ENCODE data around the gene APOL4. TPM values are rescaled to one million over a fixed set of nuclear protein-coding genes. Genes with fewer than 3 reads are reported as not detected.

The APOL4 gene
- total RNA-seq, 2 experiments from 2014 or later, result 5.7 to 6.5 TPM

GRCh38 chr22:36227396-36227795 lies 25.8 kb upstream of the APOL4 start:
- POLR2A ChIA-PET, result interaction anchor here (1.2 to 3.8 kb wide), 2 partner anchors 11 to 22 kb away, joined by 3 to 15 read pairs; partner anchors contain the start of gene APOL2

GRCh38 chr22:36226189-36226588 lies 24.6 kb upstream of the APOL4 start:
- peaks cover 26% of the 10 kb centered on the region for H3K36me3 Mint-ChIP-seq
- POLR2A ChIA-PET, result interaction anchor here (1.1 to 3.8 kb wide), 3 partner anchors 12 to 27 kb away, joined by 3 to 15 read pairs (median 3); partner anchors contain the start of gene APOL2

More at GRCh38 chr22:36227396-36227795, 25.8 kb upstream of the APOL4 start:
- H3K27ac Mint-ChIP-seq, result peak overlapping the region; percentile 47
- H3K4me1 Mint-ChIP-seq, result peaks cover 12% of the 10 kb centered on the region
- ATAC-seq (ENCODE audit: low read depth), result peak; percentile 64
- no peaks in the 10 kb centered on the region for H3K27me3 Mint-ChIP-seq
- no peak for DNase-seq
- peaks cover 32% of the 10 kb centered on the region for H3K36me3 Mint-ChIP-seq
- no peak overlapping the region for H3K4me3 Mint-ChIP-seq
- no peaks in the 10 kb centered on the region for H3K9me3 Mint-ChIP-seq

GRCh38 chr22:36225333-36225922 lies 23.8 kb upstream of the APOL4 start:
- peaks cover 5% of the 10 kb centered on the region for H3K27me3 Mint-ChIP-seq
- H3K27ac Mint-ChIP-seq, result no peak overlapping the region
- H3K4me3 Mint-ChIP-seq, result no peak overlapping the region
- H3K9me3 Mint-ChIP-seq, result no peaks in the 10 kb centered on the region
- POLR2A ChIA-PET, result interaction anchor here (0.5 to 3.8 kb wide), 2 partner anchors 13 to 795 kb away, joined by 3 to 15 read pairs; partner anchors contain the start of gene APOL2
- DNase-seq, result no peak
- ATAC-seq (ENCODE audit: low read depth), result no peak
- peaks cover 26% of the 10 kb centered on the region for H3K36me3 Mint-ChIP-seq
- H3K4me1 Mint-ChIP-seq, result peaks cover 11% of the 10 kb centered on the region

More at GRCh38 chr22:36226189-36226588, 24.6 kb upstream of the APOL4 start:
- Mint-ChIP-seq H3K27me3 (no peaks in the 10 kb centered on the region), H3K27ac (no peak overlapping the region), H3K4me1 (peaks cover 11% of the 10 kb centered on the region), H3K4me3 (no peak overlapping the region), H3K9me3 (no peaks in the 10 kb centered on the region)
- DNase-seq, result no peak
- ATAC-seq (ENCODE audit: low read depth), result no peak

- Mint-ChIP-seq H3K27ac (no peak overlapping the region), H3K36me3 (peaks cover 23% of the 10 kb centered on the region), H3K4me1 (peaks cover 11% of the 10 kb centered on the region), H3K9me3 (no peaks in the 10 kb centered on the region), H3K4me3 (no peak overlapping the region), H3K27me3 (peaks cover 11% of the 10 kb centered on the region)
- no peak for DNase-seq
- POLR2A ChIA-PET, result interaction anchor here (3.8 kb wide), 1 partner anchor 14 kb away, joined by 15 read pairs; the partner anchor contains the start of gene APOL2
- ATAC-seq (ENCODE audit: low read depth), result no peak
Observed at GRCh38 chr22:36224245-36224644, 22.6 kb upstream of the APOL4 start.

- Mint-ChIP-seq H3K4me1 (peaks cover 11% of the 10 kb centered on the region), H3K4me3 (no peak overlapping the region), H3K27me3 (peaks cover 19% of the 10 kb centered on the region), H3K27ac (no peak overlapping the region), H3K36me3 (peaks cover 19% of the 10 kb centered on the region), H3K9me3 (no peaks in the 10 kb centered on the region)
- ATAC-seq (ENCODE audit: low read depth), result no peak
- POLR2A ChIA-PET, result no interaction called here
- no peak for DNase-seq
Observed at GRCh38 chr22:36223504-36223903, 21.9 kb upstream of the APOL4 start.

GRCh38 chr22:36222887-36223450 lies 21.4 kb upstream of the APOL4 start:
- Mint-ChIP-seq H3K36me3 (peaks cover 16% of the 10 kb centered on the region), H3K4me3 (no peak overlapping the region), H3K27ac (no peak overlapping the region), H3K4me1 (peaks cover 8% of the 10 kb centered on the region), H3K9me3 (no peaks in the 10 kb centered on the region), H3K27me3 (peaks cover 24% of the 10 kb centered on the region)
- POLR2A ChIA-PET, result no interaction called here
- DNase-seq (no peak), ATAC-seq (ENCODE audit: low read depth) (no peak)

GRCh38 chr22:36221799-36222751 lies 20.5 kb upstream of the APOL4 start:
- POLR2A ChIA-PET, result no interaction called here
- peak overlapping the region; percentile 54 for H3K4me3 Mint-ChIP-seq
- peaks cover 10% of the 10 kb centered on the region for H3K36me3 Mint-ChIP-seq
- ATAC-seq (ENCODE audit: low read depth) (peak; percentile 86), DNase-seq (peak; percentile 59)
- peaks cover 2% of the 10 kb centered on the region for H3K4me1 Mint-ChIP-seq
- H3K27ac Mint-ChIP-seq, result peak overlapping the region; percentile 9
- no peaks in the 10 kb centered on the region for H3K9me3 Mint-ChIP-seq
- H3K27me3 Mint-ChIP-seq, result peaks cover 31% of the 10 kb centered on the region

GRCh38 chr22:36220451-36220921 lies 18.9 kb upstream of the APOL4 start:
- Mint-ChIP-seq H3K4me3 (no peak overlapping the region), H3K9me3 (no peaks in the 10 kb centered on the region), H3K27me3 (peaks cover 42% of the 10 kb centered on the region), H3K36me3 (peaks cover 2% of the 10 kb centered on the region), H3K4me1 (peaks cover 2% of the 10 kb centered on the region), H3K27ac (no peak overlapping the region)
- POLR2A ChIA-PET, result no interaction called here
- DNase-seq (no peak), ATAC-seq (ENCODE audit: low read depth) (no peak)

- Mint-ChIP-seq H3K27me3 (peaks cover 49% of the 10 kb centered on the region), H3K27ac (no peak overlapping the region), H3K4me1 (peaks cover 2% of the 10 kb centered on the region), H3K36me3 (no peaks in the 10 kb centered on the region), H3K9me3 (no peaks in the 10 kb centered on the region), H3K4me3 (no peak overlapping the region)
- ATAC-seq (ENCODE audit: low read depth) (no peak), DNase-seq (no peak)
- POLR2A ChIA-PET, result no interaction called here
Observed at GRCh38 chr22:36218648-36219193, 17.1 kb upstream of the APOL4 start.

- POLR2A ChIA-PET, result no interaction called here
- DNase-seq (no peak), ATAC-seq (ENCODE audit: low read depth) (no peak)
- Mint-ChIP-seq H3K9me3 (no peaks in the 10 kb centered on the region), H3K4me1 (peaks cover 10% of the 10 kb centered on the region), H3K27ac (no peak overlapping the region), H3K27me3 (peaks cover 58% of the 10 kb centered on the region), H3K36me3 (peaks cover 2% of the 10 kb centered on the region), H3K4me3 (no peak overlapping the region)
Observed at GRCh38 chr22:36215981-36216380, 14.4 kb upstream of the APOL4 start.

GRCh38 chr22:36213586-36213985 lies 12.0 kb upstream of the APOL4 start:
- DNase-seq (no peak), ATAC-seq (ENCODE audit: low read depth) (no peak)
- H3K36me3 Mint-ChIP-seq, result peaks cover 8% of the 10 kb centered on the region
- H3K4me3 Mint-ChIP-seq, result no peak overlapping the region
- H3K9me3 Mint-ChIP-seq, result peaks cover 7% of the 10 kb centered on the region
- no peak overlapping the region for H3K27ac Mint-ChIP-seq
- H3K4me1 Mint-ChIP-seq, result peaks cover 21% of the 10 kb centered on the region
- POLR2A ChIA-PET, result no interaction called here
- peaks cover 40% of the 10 kb centered on the region for H3K27me3 Mint-ChIP-seq

GRCh38 chr22:36212901-36213300 lies 11.3 kb upstream of the APOL4 start:
- H3K4me3 Mint-ChIP-seq, result no peak overlapping the region

More at GRCh38 chr22:36212901-36213300, 11.3 kb upstream of the APOL4 start:
- peaks cover 7% of the 10 kb centered on the region for H3K9me3 Mint-ChIP-seq
- H3K27me3 Mint-ChIP-seq, result peaks cover 34% of the 10 kb centered on the region
- no peak overlapping the region for H3K27ac Mint-ChIP-seq
- POLR2A ChIA-PET, result no interaction called here
- H3K36me3 Mint-ChIP-seq, result peaks cover 8% of the 10 kb centered on the region
- peaks cover 26% of the 10 kb centered on the region for H3K4me1 Mint-ChIP-seq
- ATAC-seq (ENCODE audit: low read depth), result no peak
- DNase-seq, result no peak
